Astrocyte of the cerebellum (primary cell): ENCODE measurements around the gene PDE4B.

Experiments
- DNase-seq: peaks from one replicate; pipeline ENCODE4 v3.0.0-alpha.2; 2011; ENCODE audit warnings: low read depth
- H3K4me3 ChIP-seq: 2 replicates; pipeline ENCODE4 v1.5.1; 2011; ENCODE audit warnings: mild to moderate bottlenecking, low read depth, low read length, moderate library complexity
- CTCF ChIP-seq: IDR thresholded peaks from 2 replicates; pipeline ENCODE4 v1.5.1; 2012; ENCODE audit warnings: low read length, low read depth, moderate library complexity, mild to moderate bottlenecking; ENCODE audit errors: missing control alignments
- in situ Hi-C: cut with HindIII; loops from 2 replicates; pipeline ENCODE4 v1.10.0; 2017; ENCODE audit warnings: low sequenced_read_pairs

PDE4B gene

DNA sequence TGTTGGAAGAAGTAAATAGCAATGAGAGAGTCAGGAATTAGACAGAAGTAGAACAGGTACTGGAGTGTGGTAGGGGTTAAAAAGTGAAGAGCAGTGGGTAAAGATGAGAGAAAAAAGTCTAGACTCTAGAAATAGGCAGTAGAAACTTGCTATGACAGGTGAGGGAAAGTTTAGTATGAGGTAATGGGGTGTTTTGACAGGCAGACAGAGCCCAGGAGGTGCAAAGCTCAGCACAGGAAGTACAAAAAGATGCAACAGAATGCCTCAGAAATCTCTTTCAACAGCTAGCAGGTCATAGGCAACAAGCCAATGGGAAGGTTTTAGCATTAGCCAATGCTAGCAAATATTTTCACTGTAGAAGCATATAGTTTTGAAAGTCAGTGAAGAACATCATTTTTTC lies 422.2 kb downstream of the PDE4B start:
- DNase-seq: no peak
- TF ChIP-seq CTCF: no peak
- H3K4me3 ChIP-seq: no peak overlapping the region
- in situ Hi-C loops: no loop called here

DNA sequence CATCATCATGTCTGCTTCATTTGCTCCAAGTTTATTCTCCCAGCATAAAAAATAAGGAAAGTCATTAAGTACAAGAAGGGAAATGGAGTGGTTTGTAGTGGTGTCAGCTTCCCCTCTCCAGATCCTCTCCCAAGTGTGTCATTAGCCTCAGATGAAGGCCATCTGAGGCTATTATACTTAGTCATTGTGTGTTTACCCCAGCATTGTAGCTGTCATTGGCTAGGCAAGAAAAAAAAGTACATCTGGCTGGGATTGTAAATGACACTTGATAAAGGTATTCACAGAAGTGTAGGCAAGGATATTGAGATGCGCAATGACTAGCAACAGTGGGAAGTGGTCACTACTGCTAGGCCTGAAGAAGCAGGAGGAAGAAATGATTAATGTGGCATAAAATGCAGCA lies 424.3 kb downstream of the PDE4B start:
- in situ Hi-C loops: no loop called here
- TF ChIP-seq CTCF: no peak
- no peak for DNase-seq
- H3K4me3 ChIP-seq: no peak overlapping the region

- no peak for DNase-seq
- H3K4me3 ChIP-seq: no peak overlapping the region
- no peak for TF ChIP-seq CTCF
- in situ Hi-C loops: no loop called here
Observed at GRCh38 chr1:66217561-66217960, 424.9 kb downstream of the PDE4B start.

GRCh38 chr1:66220477-66220876 lies 427.8 kb downstream of the PDE4B start:
- no peak for TF ChIP-seq CTCF
- no peak for DNase-seq
- in situ Hi-C loops: no loop called here
- H3K4me3 ChIP-seq: no peak overlapping the region

DNA sequence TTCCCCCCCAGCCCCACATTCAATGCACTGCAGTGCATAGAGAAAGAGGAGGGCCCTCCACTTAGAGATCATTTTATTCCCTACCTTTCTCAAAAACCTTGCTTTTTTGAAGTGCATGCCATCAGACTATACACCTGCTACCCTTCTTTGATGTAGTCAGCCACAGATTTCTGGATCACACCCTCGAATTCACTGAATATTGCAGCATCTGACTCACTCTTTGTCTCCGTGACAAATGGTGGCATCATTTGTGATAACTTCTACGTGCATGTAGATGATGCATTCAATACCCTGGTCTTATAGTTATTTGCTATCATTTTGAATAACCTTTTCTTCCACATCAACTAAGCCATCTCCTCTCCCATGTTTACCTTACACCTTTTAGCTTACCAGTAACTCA lies 431.0 kb downstream of the PDE4B start:
- no peak for DNase-seq
- no peak overlapping the region for H3K4me3 ChIP-seq
- no peak for TF ChIP-seq CTCF
- in situ Hi-C loops: no loop called here

DNA sequence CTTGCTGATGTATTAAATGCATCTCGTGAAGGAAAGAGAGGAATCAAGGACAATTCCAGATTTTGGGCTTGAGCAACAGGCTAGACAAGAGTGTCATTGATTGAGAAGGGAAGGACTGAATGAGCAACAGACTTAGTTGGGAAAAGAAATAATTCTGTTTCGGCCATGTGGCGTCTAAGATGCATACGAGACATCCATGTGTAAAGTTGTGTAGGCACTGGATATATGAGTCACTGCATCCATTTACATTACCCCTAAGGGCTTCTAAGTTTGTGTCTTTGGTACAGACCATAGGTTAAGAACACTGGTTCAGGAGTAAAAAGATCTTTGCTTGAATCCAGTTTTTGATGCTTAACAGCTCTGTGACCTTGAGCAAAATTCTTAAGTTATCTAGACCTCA lies 434.3 kb downstream of the PDE4B start:
- no peak for TF ChIP-seq CTCF
- in situ Hi-C loops: loop anchor here (25.0 kb wide), 1 partner anchor 265 kb away; no protein-coding TSS in a partner anchor
- DNase-seq: no peak
- no peak overlapping the region for H3K4me3 ChIP-seq

GRCh38 chr1:66227966-66228365 lies 435.3 kb downstream of the PDE4B start:
- no peak for TF ChIP-seq CTCF
- H3K4me3 ChIP-seq: no peak overlapping the region
- DNase-seq: no peak
- in situ Hi-C loops: loop anchor here (25.0 kb wide), 1 partner anchor 266 kb away; no protein-coding TSS in a partner anchor
